ENCODE measurements around the gene DCDC1. TPM values are rescaled to one million over a fixed set of nuclear protein-coding genes. Genes with fewer than 3 reads are reported as not detected.

The DCDC1 gene
- total RNA-seq, 4 donors from 2014 or later = 0.05 to 0.81 (median 0.42) TPM; not detected in 1

DNA sequence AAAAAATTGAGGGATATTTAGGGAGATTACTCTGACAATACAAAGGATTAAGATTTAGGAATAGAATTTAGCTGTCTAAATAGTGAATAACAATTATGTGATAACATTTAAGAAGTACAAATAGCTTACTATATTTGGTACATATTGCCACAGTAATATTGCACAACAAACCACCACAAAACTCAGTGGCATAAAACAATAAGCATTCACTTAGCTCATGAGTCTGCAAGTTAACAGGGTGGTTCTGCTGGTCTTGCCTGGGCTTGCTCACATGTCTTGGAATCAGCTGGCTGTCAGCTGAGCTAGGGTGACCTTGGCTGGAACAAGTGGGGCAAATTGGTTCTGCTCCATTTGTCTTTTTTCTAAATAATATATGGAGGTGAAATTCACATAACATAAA is 115.1 kb downstream of the DCDC1 start:
- TF ChIP-seq, protein P1, sequence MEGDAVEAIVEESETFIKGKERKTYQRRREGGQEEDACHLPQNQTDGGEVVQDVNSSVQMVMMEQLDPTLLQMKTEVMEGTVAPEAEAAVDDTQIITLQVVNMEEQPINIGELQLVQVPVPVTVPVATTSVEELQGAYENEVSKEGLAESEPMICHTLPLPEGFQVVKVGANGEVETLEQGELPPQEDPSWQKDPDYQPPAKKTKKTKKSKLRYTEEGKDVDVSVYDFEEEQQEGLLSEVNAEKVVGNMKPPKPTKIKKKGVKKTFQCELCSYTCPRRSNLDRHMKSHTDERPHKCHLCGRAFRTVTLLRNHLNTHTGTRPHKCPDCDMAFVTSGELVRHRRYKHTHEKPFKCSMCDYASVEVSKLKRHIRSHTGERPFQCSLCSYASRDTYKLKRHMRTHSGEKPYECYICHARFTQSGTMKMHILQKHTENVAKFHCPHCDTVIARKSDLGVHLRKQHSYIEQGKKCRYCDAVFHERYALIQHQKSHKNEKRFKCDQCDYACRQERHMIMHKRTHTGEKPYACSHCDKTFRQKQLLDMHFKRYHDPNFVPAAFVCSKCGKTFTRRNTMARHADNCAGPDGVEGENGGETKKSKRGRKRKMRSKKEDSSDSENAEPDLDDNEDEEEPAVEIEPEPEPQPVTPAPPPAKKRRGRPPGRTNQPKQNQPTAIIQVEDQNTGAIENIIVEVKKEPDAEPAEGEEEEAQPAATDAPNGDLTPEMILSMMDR (IDR thresholded peaks at IDR 0.05) = no peak
- TF ChIP-seq POLR2A (IDR thresholded peaks at IDR 0.05) = no peak
- intact Hi-C loops (cut with DNase I; ENCODE audit: low total_unique reads) = no loop called here
- DNase-seq (ENCODE audit: low spot score in 2 of 2) = peak in 1 of 2 donors; percentile 21
- H3K4me3 ChIP-seq (ENCODE audit: low read depth, poor library complexity, severe bottlenecking) = no peak overlapping the region

DNA sequence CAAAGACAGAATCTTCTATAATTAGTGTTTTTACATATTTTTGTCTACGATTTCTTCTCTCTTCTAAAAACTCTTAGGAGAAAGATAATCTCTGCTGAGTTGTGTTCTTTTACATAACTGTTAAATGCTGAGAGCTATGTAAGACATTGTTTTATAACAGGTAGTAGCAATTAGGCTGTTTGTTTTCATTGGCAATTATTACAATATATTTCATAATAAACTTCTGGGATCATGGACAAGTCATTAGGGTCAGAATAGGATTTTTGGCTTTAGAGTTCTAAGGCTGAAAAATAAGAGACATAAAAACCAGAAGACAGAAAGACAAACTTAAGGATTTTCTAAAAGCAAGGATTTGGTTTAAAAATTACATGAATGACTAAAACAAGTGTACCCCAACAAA is 120.8 kb downstream of the DCDC1 start:
- WGBS, 2 donors = 56 to 79% methylated on average over 1 of the region's 1 CpG
- no peak for DNase-seq (ENCODE audit: low spot score in 2 of 2)
- TF ChIP-seq POLR2A (IDR thresholded peaks at IDR 0.05) = no peak
- TF ChIP-seq, protein P1 (IDR thresholded peaks at IDR 0.05) = no peak
- intact Hi-C loops (cut with DNase I; ENCODE audit: low total_unique reads) = no loop called here
- H3K4me3 ChIP-seq (ENCODE audit: low read depth, poor library complexity, severe bottlenecking) = no peak overlapping the region

DNA sequence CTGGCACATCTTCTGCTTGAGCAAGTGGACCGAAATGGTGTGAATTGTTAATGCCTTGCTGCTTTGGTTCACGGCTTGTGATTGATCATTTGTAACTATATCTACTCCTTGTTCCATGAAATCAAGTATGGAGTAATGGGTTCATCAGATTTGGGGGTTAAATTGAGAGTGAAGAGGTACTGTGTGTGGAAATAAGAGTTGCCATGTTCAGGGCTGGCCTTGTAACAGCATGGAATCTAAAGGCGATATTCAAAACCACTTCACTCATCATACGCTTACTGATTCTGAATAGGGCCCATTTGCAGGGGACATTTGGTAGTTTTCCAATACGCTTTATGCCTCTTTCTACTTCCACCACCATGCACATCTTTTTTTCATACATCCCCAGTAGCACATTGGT is 122.2 kb downstream of the DCDC1 start:
- no peak overlapping the region for H3K4me3 ChIP-seq (ENCODE audit: low read depth, poor library complexity, severe bottlenecking)
- TF ChIP-seq, protein P1 (IDR thresholded peaks at IDR 0.05) = no peak
- no peak for TF ChIP-seq POLR2A (IDR thresholded peaks at IDR 0.05)
- no peak for DNase-seq (ENCODE audit: low spot score in 2 of 2)
- intact Hi-C loops (cut with DNase I; ENCODE audit: low total_unique reads) = no loop called here
- WGBS, 2 donors = 92 to 93% methylated on average over 5 of the region's 5 CpGs

DNA sequence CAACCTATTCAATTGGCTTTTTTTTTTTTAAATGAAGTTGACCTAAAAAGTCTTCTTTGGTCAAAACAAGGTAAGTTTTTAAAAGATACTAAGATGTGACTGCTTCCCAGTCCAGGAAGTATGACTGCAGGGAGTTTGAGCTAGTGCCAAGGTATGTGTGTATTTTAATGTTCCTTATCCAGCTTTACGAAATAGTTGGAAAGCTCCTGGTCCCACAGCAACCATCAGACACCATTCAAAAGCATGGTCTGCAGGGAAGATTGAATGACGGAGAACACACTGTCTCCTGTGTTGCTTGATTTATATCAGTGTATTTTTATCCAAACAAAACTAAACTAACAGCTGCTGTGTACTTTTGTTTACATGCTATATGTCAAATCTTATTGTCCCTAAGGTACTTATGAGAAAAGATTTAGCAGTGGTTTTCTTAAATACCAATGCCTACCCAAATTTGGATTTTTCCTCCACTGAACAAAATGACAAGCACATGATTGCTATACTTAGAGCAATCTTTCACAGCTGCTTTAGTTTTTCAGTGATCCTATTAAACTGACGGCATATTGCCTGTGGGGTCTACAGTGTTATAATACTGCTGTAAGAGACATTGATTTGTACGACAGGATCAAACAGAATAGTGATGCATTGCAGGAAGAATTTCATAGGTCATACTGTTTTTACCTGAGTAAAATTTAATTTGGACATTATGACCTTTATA is 122.9 kb downstream of the DCDC1 start:
- 37 to 43% methylated on average over 4 of the region's 4 CpGs for WGBS, 2 donors
- DNase-seq (ENCODE audit: low spot score in 2 of 2) = peak in 1 of 2 donors; percentile 21
- TF ChIP-seq POLR2A (IDR thresholded peaks at IDR 0.05) = no peak
- TF ChIP-seq, protein P1 (IDR thresholded peaks at IDR 0.05) = no peak
- intact Hi-C loops (cut with DNase I; ENCODE audit: low total_unique reads) = no loop called here
- H3K4me3 ChIP-seq (ENCODE audit: low read depth, poor library complexity, severe bottlenecking) = no peak overlapping the region

DNA sequence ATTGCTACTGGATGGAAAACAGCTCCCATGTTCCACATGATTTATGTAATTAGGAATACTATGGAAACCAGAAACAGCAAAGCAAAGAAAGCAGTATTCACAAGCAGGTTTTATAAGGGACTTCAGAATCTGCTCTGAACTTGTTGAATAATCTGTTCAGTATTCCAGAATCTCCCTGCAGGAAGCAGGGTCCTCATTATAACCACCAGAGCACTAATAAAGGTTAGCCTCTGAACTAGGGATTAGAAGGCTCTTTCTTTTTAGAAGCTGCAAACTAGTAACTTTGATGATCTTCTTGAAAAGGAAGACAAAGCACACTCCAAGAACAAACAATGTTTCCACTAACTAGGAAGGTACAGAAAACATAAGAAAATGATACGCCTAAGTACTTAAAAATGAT is 125.8 kb downstream of the DCDC1 start:
- DNase-seq (ENCODE audit: low spot score in 2 of 2) = no peak
- H3K4me3 ChIP-seq (ENCODE audit: low read depth, poor library complexity, severe bottlenecking) = no peak overlapping the region
- intact Hi-C loops (cut with DNase I; ENCODE audit: low total_unique reads) = no loop called here
- no peak for TF ChIP-seq POLR2A (IDR thresholded peaks at IDR 0.05)
- TF ChIP-seq, protein P1 (IDR thresholded peaks at IDR 0.05) = no peak
- WGBS, 2 donors = 89 to 95% methylated on average over 1 of the region's 1 CpG

Measured in lower leg skin (tissue), 4 donors.